ENCODE data around the gene ANAPC1. TPM values are rescaled to one million over a fixed set of nuclear protein-coding genes. Genes with fewer than 3 reads are reported as not detected.

Gene ANAPC1
- total and polyA plus RNA-seq, 2 experiments from 2014 or later = 17.8 to 175 TPM

GRCh38 chr2:111918383-111918806 lies 34.4 kb upstream of the ANAPC1 start:
- 0 out of 3 replicates have a peak, but pooled peaks cover 7% of the 10 kb centered on the region for H3K4me1 Mint-ChIP-seq
- no peaks in the 10 kb centered on the region for H3K4me1 ChIP-seq (ENCODE audit: insufficient read depth)
- no peak overlapping the region for H3K4me3 ChIP-seq
- TF ChIP-seq STAT1 (IDR thresholded peaks at IDR 0.05; ENCODE audit: unreplicated experiment) (no peak), REST (IDR thresholded peaks at IDR 0.05; ENCODE audit: unreplicated experiment) (no peak), ZNF331 (CRISPR knock-in tag; IDR thresholded peaks at IDR 0.05; ENCODE audit: low read depth) (no peak), EZH2 (IDR thresholded peaks at IDR 0.05; ENCODE audit: low read depth, unreplicated experiment) (no peak), NANOG (IDR thresholded peaks at IDR 0.05; ENCODE audit: borderline replicate concordance) (no peak)
- H3K4me3 Mint-ChIP-seq = no peak overlapping the region
- H3F3A ChIP-seq (replicated peaks; ENCODE audit: low read depth) = no peaks in the 10 kb centered on the region
- H3K27me3 ChIP-seq (ENCODE audit: insufficient read depth) = no peaks in the 10 kb centered on the region
- H3K27ac Mint-ChIP-seq = no peak overlapping the region
- 0 out of 2 replicates have a peak, but pooled peaks cover 5% of the 10 kb centered on the region for H3K79me2 ChIP-seq (replicated peaks; ENCODE audit: insufficient read depth)
- H3K9me3 Mint-ChIP-seq = no peaks in the 10 kb centered on the region
- no peak overlapping the region for H3K27ac ChIP-seq (ENCODE audit: low read depth)
- ATAC-seq (no peak), DNase-seq (ENCODE audit: low spot score) (no peak)
- H3K4me2 ChIP-seq = no peak overlapping the region
- H3K27me3 Mint-ChIP-seq (ENCODE audit: insufficient read depth, low read depth, poor library complexity) = peaks cover 7% of the 10 kb centered on the region
- no peaks in the 10 kb centered on the region for H3K36me3 ChIP-seq (ENCODE audit: insufficient read depth)
- no peaks in the 10 kb centered on the region for H3K9me2 ChIP-seq (ENCODE audit: insufficient read depth)
- no peaks in the 10 kb centered on the region for H3K36me3 Mint-ChIP-seq (ENCODE audit: low read depth)
- H2AFZ ChIP-seq = no peak overlapping the region
- no peaks in the 10 kb centered on the region; the same call in 1 of the 2 replicates for H4K20me1 ChIP-seq (replicated peaks; ENCODE audit: insufficient read depth)

- no peak overlapping the region for H3K4me3 Mint-ChIP-seq
- Histone ChIP-seq H3K36me3 (ENCODE audit: insufficient read depth) (no peaks in the 10 kb centered on the region), H3K27ac (ENCODE audit: low read depth) (no peak overlapping the region), H3K27me3 (ENCODE audit: insufficient read depth) (no peaks in the 10 kb centered on the region), H3K4me3 (no peak overlapping the region), H4K20me1 (replicated peaks; ENCODE audit: insufficient read depth) (no peaks in the 10 kb centered on the region; the same call in 1 of the 2 replicates), H3K4me2 (no peak overlapping the region), H2AFZ (no peak overlapping the region), H3K9me2 (ENCODE audit: insufficient read depth) (no peaks in the 10 kb centered on the region), H3K4me1 (ENCODE audit: insufficient read depth) (no peaks in the 10 kb centered on the region), H3K79me2 (replicated peaks; ENCODE audit: insufficient read depth) (0 out of 2 replicates have a peak, but pooled peaks cover 5% of the 10 kb centered on the region), H3F3A (replicated peaks; ENCODE audit: low read depth) (no peaks in the 10 kb centered on the region)
- DNase-seq (ENCODE audit: low spot score) (no peak), ATAC-seq (no peak)
- no peaks in the 10 kb centered on the region for H3K36me3 Mint-ChIP-seq (ENCODE audit: low read depth)
- 0 out of 3 replicates have a peak, but pooled peaks cover 7% of the 10 kb centered on the region for H3K4me1 Mint-ChIP-seq
- no peaks in the 10 kb centered on the region for H3K9me3 Mint-ChIP-seq
- no peak overlapping the region; the same call in 1 of the 2 replicates for H3K27ac Mint-ChIP-seq
- H3K27me3 Mint-ChIP-seq (ENCODE audit: insufficient read depth, low read depth, poor library complexity) = peaks cover 6% of the 10 kb centered on the region
- TF ChIP-seq ZNF462 (CRISPR knock-in tag; IDR thresholded peaks at IDR 0.05) = no peak
- no peak for TF ChIP-seq ZNF331 (CRISPR knock-in tag; IDR thresholded peaks at IDR 0.05; ENCODE audit: low read depth)
- TF ChIP-seq ZNF114 (CRISPR knock-in tag; IDR thresholded peaks at IDR 0.05) = no peak
- TF ChIP-seq CREB1 (CRISPR knock-in tag; IDR thresholded peaks at IDR 0.05; ENCODE audit: low read depth) = no peak
- TF ChIP-seq CTCF (conservative IDR thresholded peaks at IDR 0.05; ENCODE audit: low read depth in 2 of 2) = no peak
Observed at GRCh38 chr2:111917106-111917505, 33.1 kb upstream of the ANAPC1 start.
